Measurements from ENCODE around the gene ZBTB8B. TPM values are rescaled to one million over a fixed set of nuclear protein-coding genes. Genes with fewer than 3 reads are reported as not detected.

The ZBTB8B gene
- total and polyA plus RNA-seq, 10 of the 15 experiments (the other 5 are each of a cell fraction or from before 2014, with no cell fraction given): under 0.01 to 0.04 (median 0.01) TPM; not detected in 4

DNA sequence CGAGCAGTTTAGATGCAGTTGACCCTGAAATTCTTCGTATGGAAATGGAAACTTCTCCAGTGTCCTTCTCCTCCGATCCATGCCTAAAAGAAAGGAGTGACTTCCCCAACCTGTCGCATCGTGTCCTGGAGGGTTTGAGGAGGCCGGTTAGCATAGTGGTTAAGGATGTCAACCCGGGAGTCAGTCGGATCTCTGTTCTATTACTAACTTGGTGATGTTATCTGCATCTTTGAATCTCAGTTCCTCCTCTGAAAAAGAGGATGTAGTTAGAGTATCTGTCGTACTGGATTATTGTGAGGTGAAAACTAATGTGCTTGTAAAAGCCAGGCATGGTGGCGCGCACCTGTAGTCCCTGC is 684 bp downstream of the ZBTB8B start (continued):
- no peak for TF ChIP-seq WRNIP1 (IDR thresholded peaks at IDR 0.05; ENCODE audit: borderline replicate concordance, low read depth, low read length)

DNA sequence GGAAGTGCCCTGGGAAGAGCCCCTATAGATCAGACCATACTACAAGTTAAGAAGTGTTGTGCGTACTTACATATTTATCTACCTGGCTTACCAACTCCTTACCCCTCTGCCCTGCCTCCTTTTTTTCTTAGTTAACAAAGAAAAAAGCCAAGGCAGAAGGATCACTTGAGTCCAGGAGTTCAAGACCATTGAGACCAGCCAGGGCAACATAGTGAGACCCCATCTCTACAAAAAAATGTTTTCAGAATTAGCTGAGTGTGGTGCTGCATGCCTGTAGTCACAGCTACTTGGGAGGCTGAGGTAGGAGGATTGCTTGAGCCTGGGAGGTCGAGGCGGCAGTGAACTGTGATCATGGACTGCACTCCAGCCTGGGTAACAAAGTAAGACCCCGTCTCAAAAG is 1.9 kb downstream of the ZBTB8B start:
- intact Hi-C loops (cut with micrococcal nuclease; ENCODE audit: unreplicated experiment): no loop called here

More for the DNA sequence above, 1.9 kb downstream of the ZBTB8B start:
- FAIRE-seq (no peak), ATAC-seq (no peak), DNase-seq (ENCODE audit: low read depth, low spot score) (no peak)
- H2AFZ ChIP-seq (ENCODE audit: control insufficient read depth, low read depth, low read length): no peak overlapping the region
- in situ Hi-C loops (cut with MboI): no loop called here
- no peak overlapping the region for H3K4me2 ChIP-seq (ENCODE audit: control insufficient read depth, insufficient read depth)
- no peaks in the 10 kb centered on the region for H3K9me3 ChIP-seq (replicated peaks; ENCODE audit: control insufficient read depth, insufficient read depth, low read length)
- ChIA-PET POLR2A (no interaction called here), SMC1A (ENCODE audit: uncharacterized antibody, unreplicated experiment) (no interaction called here), RAD21 (ENCODE audit: unreplicated experiment) (interaction anchor here (0.7 kb wide), 1 partner anchor 705 kb away, joined by 3 read pairs; no protein-coding TSS in a partner anchor), CTCF (no interaction called here)
- H3K79me2 ChIP-seq (ENCODE audit: control insufficient read depth, insufficient read depth, low read length): no peaks in the 10 kb centered on the region
- H3K36me3 ChIP-seq (ENCODE audit: control insufficient read depth in 2 of 2, insufficient read depth in 2 of 2, low read length in 1 of 2): no peaks in the 10 kb centered on the region
- no peak overlapping the region for H3K9ac ChIP-seq (ENCODE audit: control insufficient read depth, insufficient read depth, low read length)
- WGBS (ENCODE audit: insufficient coverage, insufficient replicate concordance, low lambda C conversion rate, missing lambda C conversion rate): 56% methylated on average over 4 of the region's 4 CpGs
- no peak for TF ChIP-seq NFYA (IDR thresholded peaks at IDR 0.05; ENCODE audit: borderline replicate concordance, low read depth, low read length)
- TF ChIP-seq STAT3 (IDR thresholded peaks at IDR 0.05; ENCODE audit: low read depth, low read length): no peak
- TF ChIP-seq FOS (IDR thresholded peaks at IDR 0.05; ENCODE audit: borderline replicate concordance, extremely low read depth, insufficient read length): no peak
- TF ChIP-seq EP300 (IDR thresholded peaks at IDR 0.05; ENCODE audit: borderline replicate concordance in 1 of 2, control insufficient read depth in 1 of 2, low read depth in 2 of 2, low read length in 2 of 2): no peak
- TF ChIP-seq, protein P1, sequence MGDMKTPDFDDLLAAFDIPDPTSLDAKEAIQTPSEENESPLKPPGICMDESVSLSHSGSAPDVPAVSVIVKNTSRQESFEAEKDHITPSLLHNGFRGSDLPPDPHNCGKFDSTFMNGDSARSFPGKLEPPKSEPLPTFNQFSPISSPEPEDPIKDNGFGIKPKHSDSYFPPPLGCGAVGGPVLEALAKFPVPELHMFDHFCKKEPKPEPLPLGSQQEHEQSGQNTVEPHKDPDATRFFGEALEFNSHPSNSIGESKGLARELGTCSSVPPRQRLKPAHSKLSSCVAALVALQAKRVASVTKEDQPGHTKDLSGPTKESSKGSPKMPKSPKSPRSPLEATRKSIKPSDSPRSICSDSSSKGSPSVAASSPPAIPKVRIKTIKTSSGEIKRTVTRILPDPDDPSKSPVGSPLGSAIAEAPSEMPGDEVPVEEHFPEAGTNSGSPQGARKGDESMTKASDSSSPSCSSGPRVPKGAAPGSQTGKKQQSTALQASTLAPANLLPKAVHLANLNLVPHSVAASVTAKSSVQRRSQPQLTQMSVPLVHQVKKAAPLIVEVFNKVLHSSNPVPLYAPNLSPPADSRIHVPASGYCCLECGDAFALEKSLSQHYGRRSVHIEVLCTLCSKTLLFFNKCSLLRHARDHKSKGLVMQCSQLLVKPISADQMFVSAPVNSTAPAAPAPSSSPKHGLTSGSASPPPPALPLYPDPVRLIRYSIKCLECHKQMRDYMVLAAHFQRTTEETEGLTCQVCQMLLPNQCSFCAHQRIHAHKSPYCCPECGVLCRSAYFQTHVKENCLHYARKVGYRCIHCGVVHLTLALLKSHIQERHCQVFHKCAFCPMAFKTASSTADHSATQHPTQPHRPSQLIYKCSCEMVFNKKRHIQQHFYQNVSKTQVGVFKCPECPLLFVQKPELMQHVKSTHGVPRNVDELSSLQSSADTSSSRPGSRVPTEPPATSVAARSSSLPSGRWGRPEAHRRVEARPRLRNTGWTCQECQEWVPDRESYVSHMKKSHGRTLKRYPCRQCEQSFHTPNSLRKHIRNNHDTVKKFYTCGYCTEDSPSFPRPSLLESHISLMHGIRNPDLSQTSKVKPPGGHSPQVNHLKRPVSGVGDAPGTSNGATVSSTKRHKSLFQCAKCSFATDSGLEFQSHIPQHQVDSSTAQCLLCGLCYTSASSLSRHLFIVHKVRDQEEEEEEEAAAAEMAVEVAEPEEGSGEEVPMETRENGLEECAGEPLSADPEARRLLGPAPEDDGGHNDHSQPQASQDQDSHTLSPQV (IDR thresholded peaks at IDR 0.05): no peak
- no peak for TF ChIP-seq ATF7 (IDR thresholded peaks at IDR 0.05; ENCODE audit: low read depth)
- TF ChIP-seq SP1 (IDR thresholded peaks at IDR 0.05; ENCODE audit: low read depth, low read length): no peak
- no peak for TF ChIP-seq TARDBP (IDR thresholded peaks at IDR 0.05; ENCODE audit: borderline replicate concordance)
- TF ChIP-seq, protein P2, sequence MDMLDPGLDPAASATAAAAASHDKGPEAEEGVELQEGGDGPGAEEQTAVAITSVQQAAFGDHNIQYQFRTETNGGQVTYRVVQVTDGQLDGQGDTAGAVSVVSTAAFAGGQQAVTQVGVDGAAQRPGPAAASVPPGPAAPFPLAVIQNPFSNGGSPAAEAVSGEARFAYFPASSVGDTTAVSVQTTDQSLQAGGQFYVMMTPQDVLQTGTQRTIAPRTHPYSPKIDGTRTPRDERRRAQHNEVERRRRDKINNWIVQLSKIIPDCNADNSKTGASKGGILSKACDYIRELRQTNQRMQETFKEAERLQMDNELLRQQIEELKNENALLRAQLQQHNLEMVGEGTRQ (IDR thresholded peaks at IDR 0.05; ENCODE audit: borderline replicate concordance, low read depth, low read length): no peak
- TF ChIP-seq, protein P3, sequence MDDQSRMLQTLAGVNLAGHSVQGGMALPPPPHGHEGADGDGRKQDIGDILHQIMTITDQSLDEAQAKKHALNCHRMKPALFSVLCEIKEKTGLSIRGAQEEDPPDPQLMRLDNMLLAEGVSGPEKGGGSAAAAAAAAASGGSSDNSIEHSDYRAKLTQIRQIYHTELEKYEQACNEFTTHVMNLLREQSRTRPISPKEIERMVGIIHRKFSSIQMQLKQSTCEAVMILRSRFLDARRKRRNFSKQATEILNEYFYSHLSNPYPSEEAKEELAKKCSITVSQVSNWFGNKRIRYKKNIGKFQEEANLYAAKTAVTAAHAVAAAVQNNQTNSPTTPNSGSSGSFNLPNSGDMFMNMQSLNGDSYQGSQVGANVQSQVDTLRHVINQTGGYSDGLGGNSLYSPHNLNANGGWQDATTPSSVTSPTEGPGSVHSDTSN (IDR thresholded peaks at IDR 0.05; ENCODE audit: insufficient replicate concordance, low read depth, low read length): no peak
- no peak for TF ChIP-seq WRNIP1 (IDR thresholded peaks at IDR 0.05; ENCODE audit: borderline replicate concordance, low read depth, low read length)
- no peak for TF ChIP-seq RFX5 (IDR thresholded peaks at IDR 0.05; ENCODE audit: low read depth, low read length)
- no peak for TF ChIP-seq STAT1 (conservative IDR thresholded peaks at IDR 0.05)
- no peak for TF ChIP-seq MXI1 (IDR thresholded peaks at IDR 0.05; ENCODE audit: low read depth, low read length)
- TF ChIP-seq SUPT20H (IDR thresholded peaks at IDR 0.05; ENCODE audit: borderline replicate concordance, control insufficient read depth, low read depth, low read length): no peak
- TF ChIP-seq CBFB (IDR thresholded peaks at IDR 0.05; ENCODE audit: low read depth): no peak
- no peaks in the 10 kb centered on the region for H4K20me1 ChIP-seq (ENCODE audit: control insufficient read depth, insufficient read depth)
- no TSS peak for BruUV-seq (replicated peaks)
- H3K27me3 ChIP-seq (replicated peaks in 1 of 2; ENCODE audit: control insufficient read depth in 2 of 2, insufficient read depth in 2 of 2, low read length in 1 of 2): peaks cover 4 to 8% of the 10 kb centered on the region in 2 experiments; a peak in 3 of 4 replicates
- peaks cover 7% of the 10 kb centered on the region for H3K4me1 ChIP-seq (ENCODE audit: control insufficient read depth, insufficient read depth, low read length)
- H3K4me3 ChIP-seq: no peak overlapping the region
- H3K27ac ChIP-seq (ENCODE audit: control insufficient read depth, insufficient read depth): no peak overlapping the region
